Measurements from ENCODE around the gene KHDC1. TPM values are rescaled to one million over a fixed set of nuclear protein-coding genes. Genes with fewer than 3 reads are reported as not detected.
A peak's percentile ranks its signal among the peaks of the same experiment; 100 is the strongest.
"Not testable (repeated sequence)": the region's sequence is repeated elsewhere in the genome, so short reads cannot be mapped to it uniquely, and the experiment has no call there.

KHDC1 gene
- 5.2 and 5.5 TPM in 2 replicates for total RNA-seq (2014; rRNA removed; shearing (Covaris generic))

GRCh38 chr6:73262671-73263569 lies at the start of gene KHDC1:
Gene KHDC1 (minus strand): TSS chr6:73263196. CDS start chr6:73242517, 20,679 bp downstream.
- DNase-seq (ENCODE audit: low spot score), result peak; percentile 19

GRCh38 chr6:73310503-73310845 lies 47.5 kb upstream of the KHDC1 start:
- not testable (repeated sequence) for DNase-seq (ENCODE audit: low spot score)

- DNase-seq (ENCODE audit: low spot score), result peak; percentile 30
Observed at GRCh38 chr6:73309785-73310502, 46.9 kb upstream of the KHDC1 start.

- DNase-seq (ENCODE audit: low spot score), result no peak
Observed at GRCh38 chr6:73309535-73309784, 46.5 kb upstream of the KHDC1 start.

- DNase-seq (ENCODE audit: low spot score), result no peak
Observed at GRCh38 chr6:73308712-73309534, 45.9 kb upstream of the KHDC1 start.

- not testable (repeated sequence) for DNase-seq (ENCODE audit: low spot score)
Observed at GRCh38 chr6:73303773-73304172, 40.8 kb upstream of the KHDC1 start.

GRCh38 chr6:73302339-73302738 lies 39.3 kb upstream of the KHDC1 start:
- no peak for DNase-seq (ENCODE audit: low spot score)

GRCh38 chr6:73299151-73299971 lies 36.4 kb upstream of the KHDC1 start:
- no peak for DNase-seq (ENCODE audit: low spot score)

GRCh38 chr6:73293331-73293730 lies 30.3 kb upstream of the KHDC1 start:
- DNase-seq (ENCODE audit: low spot score), result no peak

GRCh38 chr6:73290435-73290834 lies 27.4 kb upstream of the KHDC1 start:
- DNase-seq (ENCODE audit: low spot score), result no peak

- DNase-seq (ENCODE audit: low spot score), result no peak
Observed at GRCh38 chr6:73286752-73287151, 23.8 kb upstream of the KHDC1 start.

- peak; percentile 12 for DNase-seq (ENCODE audit: low spot score)
Observed at GRCh38 chr6:73285674-73286283, 22.8 kb upstream of the KHDC1 start.

- DNase-seq (ENCODE audit: low spot score), result no peak
Observed at GRCh38 chr6:73282871-73283270, 19.9 kb upstream of the KHDC1 start.

- DNase-seq (ENCODE audit: low spot score), result not testable (repeated sequence)
Observed at GRCh38 chr6:73281684-73282083, 18.7 kb upstream of the KHDC1 start.

GRCh38 chr6:73269296-73269695 lies 6.3 kb upstream of the KHDC1 start:
- not testable (repeated sequence) for DNase-seq (ENCODE audit: low spot score)

GRCh38 chr6:73268896-73269295 lies 5.9 kb upstream of the KHDC1 start:
- not testable (repeated sequence) for DNase-seq (ENCODE audit: low spot score)

GRCh38 chr6:73264446-73264845 lies 1.4 kb upstream of the KHDC1 start:
- DNase-seq (ENCODE audit: low spot score), result no peak

GRCh38 chr6:73263570-73263909 lies 544 bp upstream of the KHDC1 start:
- DNase-seq (ENCODE audit: low spot score), result no peak

GRCh38 chr6:73258721-73259120 lies 4.3 kb downstream of the KHDC1 start:
- no peak for DNase-seq (ENCODE audit: low spot score)

GRCh38 chr6:73254323-73254722 lies 8.7 kb downstream of the KHDC1 start:
- DNase-seq (ENCODE audit: low spot score), result not testable (repeated sequence)

- DNase-seq (ENCODE audit: low spot score), result no peak
Observed at GRCh38 chr6:73252703-73253102, 10.3 kb downstream of the KHDC1 start.
